Adrenal gland (tissue), 12 donors: ENCODE data around the gene SH2D1B. TPM values are rescaled to one million over a fixed set of nuclear protein-coding genes. Genes with fewer than 3 reads are reported as not detected.

ENCODE experiments used
- DNase-seq, 7 donors: peaks; one replicate each; pipeline ENCODE4 v3.0.0-alpha.2; 2019 to 2020
- H3K27ac ChIP-seq, 5 donors: fragments of 200-600 bp; sonication (generic) in 4 of 5; 1 replicate in 3 of 5; 2 replicates in 2 of 5; pipeline versions ENCODE4 v1.5.1 to v1.8.0; 2016 to 2020; ENCODE audit warnings: mild to moderate bottlenecking in 1 of 5
- H3K27me3 ChIP-seq: fragments of 200-600 bp; 2 replicates; pipeline ENCODE4 v1.8.0; 2021
- H3K36me3 ChIP-seq, 2 donors: fragments of 200-600 bp; replicated peaks in 1 of 2; 1 replicate in 1 of 2; 2 replicates in 1 of 2; pipeline versions ENCODE4 v1.5.1 to v1.8.0; 2018 to 2022
- H3K4me1 ChIP-seq, 2 donors: fragments of 200-600 bp; replicated peaks in 1 of 2; 1 replicate in 1 of 2; 2 replicates in 1 of 2; pipeline versions ENCODE4 v1.5.1 to v1.8.0; 2018 to 2021
- H3K4me3 ChIP-seq, 4 donors: fragments of 200-600 bp; sonication (generic) in 3 of 4; one replicate each; pipeline ENCODE4 v1.5.1; 2016 to 2018
- H3K9me3 ChIP-seq, 3 donors: fragments of 200-600 bp; sonication (generic) in 1 of 3; replicated peaks in 1 of 3; 1 replicate in 2 of 3; 2 replicates in 1 of 3; pipeline versions ENCODE4 v1.5.1 to v1.8.0; 2016 to 2021
- CTCF ChIP-seq, 6 experiments: fragments of 450-650 bp in 4 of 6; fragments of 200-600 bp in 2 of 6; sonication (generic) in 1 of 6; IDR thresholded peaks; 1 replicate in 5 of 6; 2 replicates in 1 of 6; pipeline versions ENCODE4 v1.5.1 to v1.8.0; 2016 to 2021; ENCODE audit warnings: antibody characterized with exemption in 6 of 6, mild to moderate bottlenecking in 2 of 6, moderate library complexity in 1 of 6
- POLR2A ChIP-seq, 2 donors: fragments of 450-650 bp; IDR thresholded peaks; one replicate each; pipeline ENCODE4 v1.6.1; 2017; ENCODE audit warnings: antibody characterized with exemption in 2 of 2, mild to moderate bottlenecking in 2 of 2, moderate library complexity in 1 of 2
- WGBS, 4 donors: extraction: QIAGEN DNeasy Blood & Tissue Kit in 2 of 4; methylation state at CpG; one replicate each; pipeline versions ENCODE4 v1.1.5 to v1.1.7; 2013 to 2017; 5-methylcytosine and 5-hydroxymethylcytosine counted together
- intact Hi-C, 2 donors: fragments of 100-400 bp; cut with DNase I; formaldehyde crosslinking; loops; one replicate each; pipeline versions ENCODE4 v1.14.1 to v1.15.0; 2022 to 2023
- polyA plus RNA-seq, 3 donors: library from polyadenylated mRNA; stranded (reverse); fragments of 200-250 nt in 2 of 3; fragments of 350-450 nt in 1 of 3; fragmentation: Illumina TruSeq in 1 of 3; extraction: RNeasy Lipid Tissue Mini Kit (QIAGEN cat#74804) in 1 of 3; gene quantifications; one replicate each; pipeline ENCODE4 v1.2.3, GENCODE V29; 2013 to 2014
- total RNA-seq, 9 donors: library from RNA; depleted of rRNA in 4 of 9; stranded (reverse); fragments of >200 nt in 4 of 9; fragments of 120-200 nt in 1 of 9; fragmentation: NEBNext Ultra II Directional in 1 of 9; extraction: Animal tissue kit (Norgen Biotek cat#: 25700) in 1 of 9; gene quantifications; one replicate each; pipeline versions ENCODE4 v1.1.0 to v1.2.4, GENCODE V29; 2013 to 2023
- donor health status: healthy with polysubstance abuse.
- donor health status: Bipolar disorder and iron deficiency.
- donor health status: DM: yes; HTN: yes; CAD: no.
- donor health status: DM: no; HTN: no; CAD: no.
- donor health status: DM: no; HTN: no; CAD: no.
- donor health status: DM: yes; HTN: yes; CAD: no.

The SH2D1B gene
- total and polyA plus RNA-seq, 12 donors = 0.08 to 0.13 (median 0.11) TPM; not detected in 9

GRCh38 chr1:162347281-162347680 lies 64.7 kb downstream of the SH2D1B start:
- Histone ChIP-seq H3K4me3 (no peak overlapping the region), H3K4me1 (no peaks in the 10 kb centered on the region), H3K36me3 (no peaks in the 10 kb centered on the region), H3K9me3 (no peaks in the 10 kb centered on the region), H3K27me3 (no peaks in the 10 kb centered on the region), H3K27ac (no peak overlapping the region)
- TF ChIP-seq POLR2A (IDR thresholded peaks at IDR 0.05) (no peak), CTCF (IDR thresholded peaks at IDR 0.05) (no peak)
- intact Hi-C loops = no loop called here
- no peak for DNase-seq
- WGBS, 4 donors = 61 to 67% (median 65%) methylated on average over 3 of the region's 3 CpGs

Other genes with a start within 250 kb of the SH2D1B start
- gene SPATA46, start 35.3 kb downstream of the SH2D1B start, total RNA-seq = not detected
- gene SPATA46, start 35.3 kb downstream of the SH2D1B start, polyA plus RNA-seq = not detected
- 10 to 100 TPM in 3 of 9 donors, 1 to 10 TPM in 5, under 1 TPM in 1; 0.95 to 18.6 (median 3.9) TPM for gene C1orf226, start 30.4 kb downstream of the SH2D1B start, total RNA-seq
- 10 to 100 TPM in 2 of 3 donors, 1 to 10 TPM in 1; 3.4 to 48.0 (median 11.0) TPM for gene C1orf226, start 30.4 kb downstream of the SH2D1B start, polyA plus RNA-seq
- gene UHMK1, start 85.7 kb upstream of the SH2D1B start, total RNA-seq = 10 to 100 TPM; 46.0 to 81.6 (median 58.8) TPM
- gene UHMK1, start 85.7 kb upstream of the SH2D1B start, polyA plus RNA-seq = 10 to 100 TPM in 2 of 3 donors, 1 to 10 TPM in 1; 9.5 to 48.4 (median 12.0) TPM
- gene UAP1, start 149.6 kb upstream of the SH2D1B start, total RNA-seq = 100 to 1,000 TPM in 2 of 9 donors, 10 to 100 TPM in 7; 43.6 to 108 (median 71.3) TPM
- gene UAP1, start 149.6 kb upstream of the SH2D1B start, polyA plus RNA-seq = 100 to 1,000 TPM in 1 of 3 donors, 10 to 100 TPM in 2; 61.8 to 119 (median 82.5) TPM
- 100 to 1,000 TPM in 8 of 9 donors, 10 to 100 TPM in 1; 45.4 to 349 (median 243) TPM for gene DDR2, start 220.3 kb upstream of the SH2D1B start, total RNA-seq
- gene DDR2, start 220.3 kb upstream of the SH2D1B start, polyA plus RNA-seq = 100 to 1,000 TPM in 1 of 3 donors, 10 to 100 TPM in 2; 15.1 to 127 (median 34.2) TPM